ENCODE results near the gene SELENOM.

The SELENOM gene

DNA sequence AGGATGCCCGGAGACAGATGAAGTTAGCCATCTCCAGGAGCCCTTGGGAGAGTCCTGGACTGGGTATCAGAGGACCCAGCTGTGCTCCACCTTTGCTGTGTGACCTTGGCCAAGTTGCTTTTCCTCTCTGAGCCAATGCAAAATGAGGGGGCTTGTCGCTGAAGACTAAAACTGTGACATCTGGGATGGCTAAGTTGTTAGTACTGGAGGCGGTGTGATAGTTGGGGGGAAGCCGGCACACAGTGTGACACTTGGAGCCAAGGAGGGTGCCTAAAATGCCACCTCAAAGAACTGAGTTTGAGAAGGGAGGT lies 15.9 kb upstream of the SELENOM start:
- Histone ChIP-seq H3K4me2 (ENCODE audit: low read length) (no peak overlapping the region), H3K4me3 (ENCODE audit: low read depth, low read length, poor library complexity, severe bottlenecking) (no peak overlapping the region), H3K9ac (ENCODE audit: low read length) (no peak overlapping the region), H3K4me1 (ENCODE audit: insufficient read depth, low read length, severe bottlenecking) (peaks cover 17% of the 10 kb centered on the region), H3K79me2 (ENCODE audit: insufficient read depth, low read length) (no peaks in the 10 kb centered on the region), H3K9me2 (ENCODE audit: low read depth, low read length) (no peaks in the 10 kb centered on the region), H3K27me3 (ENCODE audit: insufficient read depth, low read length) (no peaks in the 10 kb centered on the region), H4K20me1 (ENCODE audit: insufficient read depth, low read length) (no peaks in the 10 kb centered on the region), H3K9me3 (ENCODE audit: low read length) (no peaks in the 10 kb centered on the region), H3K36me3 (ENCODE audit: insufficient read depth, low read length) (no peaks in the 10 kb centered on the region), H2AFZ (ENCODE audit: low read length) (no peak overlapping the region), H3K27ac (ENCODE audit: low read depth, low read length, poor library complexity, severe bottlenecking) (no peak overlapping the region), H3F3A (ENCODE audit: insufficient read depth, low read length) (no peaks in the 10 kb centered on the region)
- TF ChIP-seq, protein P1, sequence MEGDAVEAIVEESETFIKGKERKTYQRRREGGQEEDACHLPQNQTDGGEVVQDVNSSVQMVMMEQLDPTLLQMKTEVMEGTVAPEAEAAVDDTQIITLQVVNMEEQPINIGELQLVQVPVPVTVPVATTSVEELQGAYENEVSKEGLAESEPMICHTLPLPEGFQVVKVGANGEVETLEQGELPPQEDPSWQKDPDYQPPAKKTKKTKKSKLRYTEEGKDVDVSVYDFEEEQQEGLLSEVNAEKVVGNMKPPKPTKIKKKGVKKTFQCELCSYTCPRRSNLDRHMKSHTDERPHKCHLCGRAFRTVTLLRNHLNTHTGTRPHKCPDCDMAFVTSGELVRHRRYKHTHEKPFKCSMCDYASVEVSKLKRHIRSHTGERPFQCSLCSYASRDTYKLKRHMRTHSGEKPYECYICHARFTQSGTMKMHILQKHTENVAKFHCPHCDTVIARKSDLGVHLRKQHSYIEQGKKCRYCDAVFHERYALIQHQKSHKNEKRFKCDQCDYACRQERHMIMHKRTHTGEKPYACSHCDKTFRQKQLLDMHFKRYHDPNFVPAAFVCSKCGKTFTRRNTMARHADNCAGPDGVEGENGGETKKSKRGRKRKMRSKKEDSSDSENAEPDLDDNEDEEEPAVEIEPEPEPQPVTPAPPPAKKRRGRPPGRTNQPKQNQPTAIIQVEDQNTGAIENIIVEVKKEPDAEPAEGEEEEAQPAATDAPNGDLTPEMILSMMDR (IDR thresholded peaks at IDR 0.05; ENCODE audit: low read length): no peak
- no peak for TF ChIP-seq EZH2 (IDR thresholded peaks at IDR 0.05; ENCODE audit: borderline replicate concordance, low read length)

DNA sequence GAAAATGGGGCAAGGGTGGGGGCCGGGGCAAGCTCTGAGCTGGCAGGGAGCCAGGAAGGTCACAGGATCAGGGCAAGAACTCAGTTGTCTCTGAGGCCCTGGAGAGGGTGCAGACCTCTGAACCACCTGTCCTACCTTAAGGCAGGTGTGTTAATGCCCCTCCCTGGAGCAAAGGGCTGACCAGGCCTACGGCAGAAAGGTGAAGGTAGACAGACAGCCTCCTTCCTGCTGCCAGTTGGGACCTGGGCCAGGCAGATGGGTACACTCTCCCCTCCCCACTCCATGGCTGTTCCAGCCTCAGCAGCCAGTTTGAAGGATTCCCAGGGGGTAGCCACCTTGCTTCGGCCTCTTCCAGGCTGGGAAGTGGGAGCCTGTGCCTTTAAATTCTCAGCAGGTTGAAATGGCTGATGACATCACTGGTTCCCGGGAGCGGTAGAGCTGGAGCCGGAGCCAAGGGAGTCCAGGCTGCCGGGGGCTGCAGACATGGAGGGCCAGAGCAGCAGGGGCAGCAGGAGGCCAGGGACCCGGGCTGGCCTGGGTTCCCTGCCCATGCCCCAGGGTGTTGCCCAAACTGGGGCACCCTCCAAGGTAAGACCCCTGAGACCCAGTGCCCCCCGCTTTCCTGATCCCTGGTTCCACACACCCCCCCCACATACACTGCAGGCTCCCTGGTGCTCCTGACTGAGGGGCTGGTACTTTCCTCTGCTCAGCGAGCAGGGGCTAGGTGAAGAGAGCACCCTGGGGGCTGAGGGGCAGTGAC lies 15.3 kb upstream of the SELENOM start, which contains the start of gene INPP5J:
Gene INPP5J, plus strand, starts transcription at position 435 of the 760 bp plus-strand sequence. Its CDS starts 49 bp downstream, at position 484.
- Histone ChIP-seq H2AFZ (ENCODE audit: low read length) (no peak within 1 kb of the TSS), H3K9me3 (ENCODE audit: low read length) (no peaks in the 10 kb centered on the region), H3K9ac (ENCODE audit: low read length) (no peak within 1 kb of the TSS), H3K9me2 (ENCODE audit: low read depth, low read length) (no peaks in the 10 kb centered on the region), H3K4me2 (ENCODE audit: low read length) (no peak within 1 kb of the TSS), H3K27ac (ENCODE audit: low read depth, low read length, poor library complexity, severe bottlenecking) (no peak within 1 kb of the TSS), H3K79me2 (ENCODE audit: insufficient read depth, low read length) (no peaks in the 10 kb centered on the region), H3F3A (ENCODE audit: insufficient read depth, low read length) (no peaks in the 10 kb centered on the region), H3K27me3 (ENCODE audit: insufficient read depth, low read length) (no peaks in the 10 kb centered on the region), H4K20me1 (ENCODE audit: insufficient read depth, low read length) (no peaks in the 10 kb centered on the region), H3K36me3 (ENCODE audit: insufficient read depth, low read length) (no peaks in the 10 kb centered on the region), H3K4me1 (ENCODE audit: insufficient read depth, low read length, severe bottlenecking) (peaks cover 11% of the 10 kb centered on the region), H3K4me3 (ENCODE audit: low read depth, low read length, poor library complexity, severe bottlenecking) (no peak within 1 kb of the TSS)
- no peak for TF ChIP-seq EZH2 (IDR thresholded peaks at IDR 0.05; ENCODE audit: borderline replicate concordance, low read length)
- TF ChIP-seq, protein P1 (IDR thresholded peaks at IDR 0.05; ENCODE audit: low read length): no peak

GRCh38 chr22:31122196-31122531 lies 14.8 kb upstream of the SELENOM start:
- TF ChIP-seq, protein P1 (IDR thresholded peaks at IDR 0.05; ENCODE audit: low read length): no peak
- TF ChIP-seq EZH2 (IDR thresholded peaks at IDR 0.05; ENCODE audit: borderline replicate concordance, low read length): no peak
- H3F3A ChIP-seq (ENCODE audit: insufficient read depth, low read length): no peaks in the 10 kb centered on the region
- H3K9me3 ChIP-seq (ENCODE audit: low read length): no peaks in the 10 kb centered on the region
- H3K4me2 ChIP-seq (ENCODE audit: low read length): no peak overlapping the region
- no peaks in the 10 kb centered on the region for H3K36me3 ChIP-seq (ENCODE audit: insufficient read depth, low read length)
- H3K4me3 ChIP-seq (ENCODE audit: low read depth, low read length, poor library complexity, severe bottlenecking): no peak overlapping the region
- H3K27me3 ChIP-seq (ENCODE audit: insufficient read depth, low read length): no peaks in the 10 kb centered on the region
- H3K4me1 ChIP-seq (ENCODE audit: insufficient read depth, low read length, severe bottlenecking): peaks cover 9% of the 10 kb centered on the region
- no peak overlapping the region for H2AFZ ChIP-seq (ENCODE audit: low read length)
- H3K27ac ChIP-seq (ENCODE audit: low read depth, low read length, poor library complexity, severe bottlenecking): no peak overlapping the region
- no peaks in the 10 kb centered on the region for H4K20me1 ChIP-seq (ENCODE audit: insufficient read depth, low read length)
- H3K9me2 ChIP-seq (ENCODE audit: low read depth, low read length): no peaks in the 10 kb centered on the region
- no peak overlapping the region for H3K9ac ChIP-seq (ENCODE audit: low read length)
- H3K79me2 ChIP-seq (ENCODE audit: insufficient read depth, low read length): no peaks in the 10 kb centered on the region
